Measurements from ENCODE around the gene RNASEH2A.

The RNASEH2A gene

DNA sequence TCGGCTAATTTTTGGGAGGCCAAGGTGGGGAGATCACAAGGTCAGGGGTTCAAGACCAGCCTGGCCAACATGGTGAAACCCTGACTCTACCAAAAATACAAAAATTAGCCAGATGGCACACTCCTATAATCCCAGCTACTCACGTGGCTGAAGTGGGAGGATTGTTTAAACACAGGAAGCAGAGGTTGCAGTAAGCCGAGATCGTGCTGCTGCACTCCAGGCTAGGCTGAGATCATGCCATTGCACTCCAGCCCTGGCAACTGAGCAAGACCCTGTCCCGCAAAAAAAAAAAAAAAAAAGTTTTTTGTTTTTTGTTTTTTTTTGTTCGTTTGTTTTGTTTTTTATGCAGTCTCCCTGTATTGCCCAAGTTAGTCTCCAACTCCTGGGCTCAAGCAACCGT, 53.2 kb downstream of the RNASEH2A start:
- no peak for DNase-seq (ENCODE audit: low read depth in 2 of 2)

Measured in stimulated activated CD8-positive, alpha-beta memory T cell treated with anti-CD3 and anti-CD28 coated beads, Interleukin-15, amount 100 ng/mL, for 48 hours (primary cell).